Measurements from ENCODE around the gene MOXD1.

MOXD1 gene

GRCh38 chr6:132257561-132257960 lies 143.7 kb downstream of the MOXD1 start:
- FAIRE-seq, result no peak
- DNase-seq (ENCODE audit: insufficient read length, low spot score), result no peak
- TF ChIP-seq POLR2A (IDR thresholded peaks at IDR 0.05; ENCODE audit: low read depth, low read length) (no peak), TAF1 (IDR thresholded peaks at IDR 0.05; ENCODE audit: low read depth, low read length) (no peak), PAX5 (IDR thresholded peaks at IDR 0.05; ENCODE audit: insufficient read depth, low read length, severe bottlenecking) (no peak)

- TF ChIP-seq TAF1 (IDR thresholded peaks at IDR 0.05; ENCODE audit: low read depth, low read length) (no peak), POLR2A (IDR thresholded peaks at IDR 0.05; ENCODE audit: low read depth, low read length) (no peak), PAX5 (IDR thresholded peaks at IDR 0.05; ENCODE audit: insufficient read depth, low read length, severe bottlenecking) (no peak), SPI1 (IDR thresholded peaks at IDR 0.05; ENCODE audit: low read depth, low read length) (no peak)
- DNase-seq (ENCODE audit: insufficient read length, low spot score) (no peak), FAIRE-seq (no peak)
Measured at GRCh38 chr6:132256457-132256856, 144.8 kb downstream of the MOXD1 start.

GRCh38 chr6:132253906-132254305 lies 147.4 kb downstream of the MOXD1 start:
- FAIRE-seq, result no peak
- no peak for TF ChIP-seq POU2F2 (IDR thresholded peaks at IDR 0.05; ENCODE audit: low read depth, low read length)
- TF ChIP-seq PAX5 (IDR thresholded peaks at IDR 0.05; ENCODE audit: insufficient read depth, low read length, severe bottlenecking), result no peak
- TF ChIP-seq TAF1 (IDR thresholded peaks at IDR 0.05; ENCODE audit: low read depth, low read length), result no peak
- TF ChIP-seq POLR2AphosphoS5 (IDR thresholded peaks at IDR 0.05; ENCODE audit: low read depth, low read length), result no peak
- TF ChIP-seq POLR2A (IDR thresholded peaks at IDR 0.05; ENCODE audit: low read depth, low read length), result no peak
- TF ChIP-seq SPI1 (IDR thresholded peaks at IDR 0.05; ENCODE audit: low read depth, low read length), result no peak
- DNase-seq (ENCODE audit: insufficient read length, low spot score), result no peak

- FAIRE-seq (no peak), DNase-seq (ENCODE audit: insufficient read length, low spot score) (no peak)
- TF ChIP-seq PAX5 (IDR thresholded peaks at IDR 0.05; ENCODE audit: insufficient read depth, low read length, severe bottlenecking) (no peak), POU2F2 (IDR thresholded peaks at IDR 0.05; ENCODE audit: low read depth, low read length) (no peak), TAF1 (IDR thresholded peaks at IDR 0.05; ENCODE audit: low read depth, low read length) (no peak), POLR2AphosphoS5 (IDR thresholded peaks at IDR 0.05; ENCODE audit: low read depth, low read length) (no peak), SPI1 (IDR thresholded peaks at IDR 0.05; ENCODE audit: low read depth, low read length) (no peak), POLR2A (IDR thresholded peaks at IDR 0.05; ENCODE audit: low read depth, low read length) (no peak)
Measured at GRCh38 chr6:132253211-132253610, 148.1 kb downstream of the MOXD1 start.

GRCh38 chr6:132252113-132252512 lies 149.2 kb downstream of the MOXD1 start:
- DNase-seq (ENCODE audit: insufficient read length, low spot score) (no peak), FAIRE-seq (no peak)
- TF ChIP-seq TAF1 (IDR thresholded peaks at IDR 0.05; ENCODE audit: low read depth, low read length) (no peak), SPI1 (IDR thresholded peaks at IDR 0.05; ENCODE audit: low read depth, low read length) (no peak), PAX5 (IDR thresholded peaks at IDR 0.05; ENCODE audit: insufficient read depth, low read length, severe bottlenecking) (no peak)

DNA sequence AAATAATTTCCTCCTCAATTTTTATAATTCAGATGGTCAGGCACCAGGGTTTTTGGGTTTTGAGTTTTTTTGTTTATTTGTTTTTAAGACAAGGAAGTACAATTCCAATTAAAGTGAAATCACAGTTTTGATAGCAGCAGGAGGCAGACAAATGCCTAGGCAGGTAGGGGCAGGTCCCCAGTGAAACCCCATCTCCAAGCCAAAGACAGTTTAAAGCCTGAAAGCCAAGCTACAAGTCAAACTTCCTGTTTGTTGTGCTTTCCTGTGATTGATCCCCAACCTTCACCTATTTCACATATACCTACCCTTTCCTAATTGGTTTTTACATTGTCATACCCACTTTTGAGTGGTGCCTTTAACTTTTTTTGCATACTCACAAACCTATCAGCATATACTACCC lies 149.6 kb downstream of the MOXD1 start:
- FAIRE-seq (no peak), DNase-seq (ENCODE audit: insufficient read length, low spot score) (no peak)
- TF ChIP-seq SPI1 (IDR thresholded peaks at IDR 0.05; ENCODE audit: low read depth, low read length), result no peak
- no peak for TF ChIP-seq PAX5 (IDR thresholded peaks at IDR 0.05; ENCODE audit: insufficient read depth, low read length, severe bottlenecking)
- TF ChIP-seq POLR2A (IDR thresholded peaks at IDR 0.05; ENCODE audit: low read depth, low read length), result no peak
- TF ChIP-seq POLR2AphosphoS5 (IDR thresholded peaks at IDR 0.05; ENCODE audit: low read depth, low read length), result no peak

DNA sequence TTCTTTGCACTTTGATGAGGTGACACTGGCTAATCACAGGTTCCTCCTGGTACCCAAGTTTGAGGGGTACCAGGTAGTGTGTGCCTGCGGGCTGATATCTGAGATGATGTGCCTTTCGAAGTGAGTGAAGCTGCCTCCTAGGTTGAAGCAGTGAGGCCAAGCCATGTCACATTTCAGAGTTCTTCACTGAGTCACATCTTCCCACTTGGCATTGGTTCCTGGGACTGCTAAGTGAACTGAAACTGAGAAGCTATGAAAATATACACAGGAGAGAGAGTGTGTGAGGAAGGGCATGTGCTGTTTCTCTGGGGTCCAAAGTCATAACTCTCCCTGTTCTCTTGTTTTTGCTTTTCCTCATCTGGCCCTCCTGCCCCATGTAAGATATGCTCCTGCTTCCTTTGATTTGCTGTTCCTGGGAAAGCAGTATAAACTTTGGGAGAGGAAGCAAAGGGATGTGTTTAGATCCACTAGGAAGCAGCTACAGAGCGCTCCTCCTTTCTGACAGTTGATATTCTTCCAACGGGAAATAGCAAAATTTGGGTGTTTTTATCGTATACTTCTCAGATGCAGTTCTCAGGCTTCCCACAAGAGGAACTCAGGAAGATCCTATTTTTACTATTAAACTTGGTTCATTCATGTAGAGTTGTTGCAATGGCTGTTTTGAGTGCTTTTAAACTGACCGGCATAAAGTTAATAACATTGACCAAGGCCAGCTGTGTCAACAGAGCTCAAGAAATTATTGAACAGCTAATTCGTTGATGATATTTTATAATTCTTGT lies 153.7 kb downstream of the MOXD1 start:
- FAIRE-seq (no peak), DNase-seq (ENCODE audit: insufficient read length, low spot score) (no peak)
- TF ChIP-seq POU2F2 (IDR thresholded peaks at IDR 0.05; ENCODE audit: low read depth, low read length) (no peak), TAF1 (IDR thresholded peaks at IDR 0.05; ENCODE audit: low read depth, low read length) (no peak), POLR2AphosphoS5 (IDR thresholded peaks at IDR 0.05; ENCODE audit: low read depth, low read length) (no peak), POLR2A (IDR thresholded peaks at IDR 0.05; ENCODE audit: low read depth, low read length) (no peak), SPI1 (IDR thresholded peaks at IDR 0.05; ENCODE audit: low read depth, low read length) (no peak), PAX5 (IDR thresholded peaks at IDR 0.05; ENCODE audit: insufficient read depth, low read length, severe bottlenecking) (no peak)

GRCh38 chr6:132246632-132247270 lies 154.5 kb downstream of the MOXD1 start:
- FAIRE-seq, result no peak
- no peak for TF ChIP-seq POU2F2 (IDR thresholded peaks at IDR 0.05; ENCODE audit: low read depth, low read length)
- TF ChIP-seq POLR2A (IDR thresholded peaks at IDR 0.05; ENCODE audit: low read depth, low read length), result no peak
- no peak for TF ChIP-seq POLR2AphosphoS5 (IDR thresholded peaks at IDR 0.05; ENCODE audit: low read depth, low read length)
- TF ChIP-seq TAF1 (IDR thresholded peaks at IDR 0.05; ENCODE audit: low read depth, low read length), result no peak
- TF ChIP-seq PAX5 (IDR thresholded peaks at IDR 0.05; ENCODE audit: insufficient read depth, low read length, severe bottlenecking), result no peak
- TF ChIP-seq SPI1 (IDR thresholded peaks at IDR 0.05; ENCODE audit: low read depth, low read length), result no peak
- DNase-seq (ENCODE audit: insufficient read length, low spot score), result no peak

DNA sequence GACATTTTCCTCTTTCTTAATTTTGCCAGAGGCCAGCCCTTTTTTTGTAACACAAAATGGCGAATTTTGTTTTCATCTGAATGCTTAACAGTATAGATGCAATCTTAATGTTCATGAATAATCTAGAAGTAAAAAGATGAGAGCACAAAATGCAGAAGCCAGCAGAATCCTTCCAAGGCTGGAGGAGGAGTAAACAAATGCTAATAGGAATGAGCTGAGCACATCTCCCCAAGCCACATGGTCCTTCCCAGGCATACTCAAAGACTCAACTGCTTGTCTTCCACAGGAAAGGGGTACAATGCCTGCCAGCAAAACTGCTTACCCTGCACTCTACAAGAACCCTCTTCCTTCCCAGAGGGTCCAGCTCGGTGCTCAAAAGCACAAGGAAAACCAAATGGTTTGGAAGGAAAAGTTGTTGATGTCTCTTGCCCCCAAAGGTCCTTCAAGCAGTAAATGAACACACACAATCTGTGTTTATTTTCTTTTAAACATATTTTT lies 155.1 kb downstream of the MOXD1 start:
- no peak for DNase-seq (ENCODE audit: insufficient read length, low spot score)
- no peak for FAIRE-seq
- TF ChIP-seq TAF1 (IDR thresholded peaks at IDR 0.05; ENCODE audit: low read depth, low read length) (no peak), POLR2AphosphoS5 (IDR thresholded peaks at IDR 0.05; ENCODE audit: low read depth, low read length) (no peak), POLR2A (IDR thresholded peaks at IDR 0.05; ENCODE audit: low read depth, low read length) (no peak), POU2F2 (IDR thresholded peaks at IDR 0.05; ENCODE audit: low read depth, low read length) (no peak), PAX5 (IDR thresholded peaks at IDR 0.05; ENCODE audit: insufficient read depth, low read length, severe bottlenecking) (no peak), SPI1 (IDR thresholded peaks at IDR 0.05; ENCODE audit: low read depth, low read length) (no peak)
